ENCODE data around the gene SMDT1.
A peak's percentile ranks its signal among the peaks of the same experiment; 100 is the strongest.

Gene SMDT1

GRCh38 chr22:42079319-42080251 is at the start of gene SMDT1:
Gene SMDT1 (plus strand): TSS chr22:42079700. CDS start chr22:42079769, 69 bp downstream.
- DNase-seq (ENCODE audit: low read depth) = peak; percentile 98

GRCh38 chr22:42033263-42034181 is 46.0 kb upstream of the SMDT1 start:
- DNase-seq (ENCODE audit: low read depth) = no peak

GRCh38 chr22:42035256-42035655 is 44.2 kb upstream of the SMDT1 start:
- DNase-seq (ENCODE audit: low read depth) = no peak

GRCh38 chr22:42039271-42039670 is 40.2 kb upstream of the SMDT1 start:
- peak; percentile 1 for DNase-seq (ENCODE audit: low read depth)

GRCh38 chr22:42041784-42042183 is 37.7 kb upstream of the SMDT1 start:
- DNase-seq (ENCODE audit: low read depth) = no peak

- no peak for DNase-seq (ENCODE audit: low read depth)
Measured at GRCh38 chr22:42050641-42051180, 28.8 kb upstream of the SMDT1 start.

GRCh38 chr22:42052765-42053164 is 26.7 kb upstream of the SMDT1 start:
- no peak for DNase-seq (ENCODE audit: low read depth)

- DNase-seq (ENCODE audit: low read depth) = no peak
Measured at GRCh38 chr22:42056757-42057511, 22.6 kb upstream of the SMDT1 start.

- DNase-seq (ENCODE audit: low read depth) = no peak
Measured at GRCh38 chr22:42060489-42060888, 19.0 kb upstream of the SMDT1 start.

GRCh38 chr22:42061041-42061440 is 18.5 kb upstream of the SMDT1 start:
- DNase-seq (ENCODE audit: low read depth) = no peak

- no peak for DNase-seq (ENCODE audit: low read depth)
Measured at GRCh38 chr22:42062506-42063170, 16.9 kb upstream of the SMDT1 start.

GRCh38 chr22:42064629-42065028 is 14.9 kb upstream of the SMDT1 start:
- no peak for DNase-seq (ENCODE audit: low read depth)

- no peak for DNase-seq (ENCODE audit: low read depth)
Measured at GRCh38 chr22:42065438-42066125, 13.9 kb upstream of the SMDT1 start.

GRCh38 chr22:42066126-42066761 is 13.3 kb upstream of the SMDT1 start:
- no peak for DNase-seq (ENCODE audit: low read depth)

GRCh38 chr22:42066937-42067336 is 12.6 kb upstream of the SMDT1 start:
- no peak for DNase-seq (ENCODE audit: low read depth)

GRCh38 chr22:42067671-42068251 is 11.7 kb upstream of the SMDT1 start:
- no peak for DNase-seq (ENCODE audit: low read depth)

GRCh38 chr22:42068291-42068690 is 11.2 kb upstream of the SMDT1 start:
- no peak for DNase-seq (ENCODE audit: low read depth)

GRCh38 chr22:42069801-42070516 is 9.5 kb upstream of the SMDT1 start:
- no peak for DNase-seq (ENCODE audit: low read depth)
